WTC11 (cell line): ENCODE results near the gene MAP6. TPM values are rescaled to one million over a fixed set of nuclear protein-coding genes. Genes with fewer than 3 reads are reported as not detected.

Experiments used
- ATAC-seq: fragments of 200-7000 bp; cut with Tn5 transposase; 2 replicates; pipeline ENCODE4 v1.10.0; 2021; ENCODE audit warnings: mild to moderate bottlenecking, moderate library complexity
- CTCF ChIA-PET: fragments of 300-600 bp; sonication (Branson Sonifier 250); formaldehyde crosslinking; loops from one replicate; lab custom pipeline; 2021; ENCODE audit warnings: antibody characterized with exemption; lab: Charles Lee
- POLR2A ChIA-PET: fragments of 350-600 bp; sonication (Branson Sonifier 250); formaldehyde crosslinking; loops from one replicate; lab custom pipeline; 2021; ENCODE audit warnings: antibody characterized with exemption; lab: Charles Lee
- DNase-seq: peaks from one replicate; pipeline ENCODE4 v3.0.0; 2021; ENCODE audit warnings: low spot score
- H3K27ac Mint-ChIP-seq: 2 replicates; pipeline ENCODE4 v1.8.0; 2021; ENCODE audit warnings: mixed read lengths
- H3K27me3 Mint-ChIP-seq: 2 replicates; pipeline ENCODE4 v1.8.0; 2021; ENCODE audit warnings: low read depth, mild to moderate bottlenecking, moderate library complexity, mixed read lengths
- H3K36me3 Mint-ChIP-seq: 2 replicates; pipeline ENCODE4 v1.8.0; 2021; ENCODE audit warnings: mixed read lengths
- H3K4me1 Mint-ChIP-seq: 2 replicates; pipeline ENCODE4 v1.8.0; 2022; ENCODE audit warnings: mixed read lengths
- H3K4me3 Mint-ChIP-seq: 2 replicates; pipeline ENCODE4 v1.8.0; 2021; ENCODE audit warnings: mild to moderate bottlenecking, moderate library complexity, mixed read lengths
- H3K9me3 Mint-ChIP-seq: 2 replicates; pipeline ENCODE4 v1.8.0; 2021; ENCODE audit warnings: mixed read lengths
- ATF2 ChIP-seq: sonication (generic); formaldehyde crosslinking; IDR thresholded peaks from 2 replicates; pipeline ENCODE4 v1.8.1; 2022; ENCODE audit warnings: low read depth, missing genetic modification reagents, borderline replicate concordance
- CTCF ChIP-seq: fragments of 200-600 bp; IDR thresholded peaks from 2 replicates; pipeline ENCODE4 v1.8.0; 2022; ENCODE audit warnings: antibody characterized with exemption
- ELF4 ChIP-seq: sonication (generic); formaldehyde crosslinking; IDR thresholded peaks from 2 replicates; pipeline ENCODE4 v1.8.1; 2022; ENCODE audit warnings: low read depth, mild to moderate bottlenecking, moderate library complexity, missing genetic modification reagents
- FOXJ3 ChIP-seq: sonication (generic); formaldehyde crosslinking; IDR thresholded peaks from 2 replicates; pipeline ENCODE4 v1.9.0; 2021; ENCODE audit warnings: missing genetic modification reagents, mild to moderate bottlenecking, borderline replicate concordance
- FOXK1 ChIP-seq: sonication (generic); formaldehyde crosslinking; IDR thresholded peaks from 2 replicates; pipeline ENCODE4 v1.8.0; 2022; ENCODE audit warnings: mild to moderate bottlenecking, moderate library complexity, missing genetic modification reagents
- HMGA2 ChIP-seq: fragments of 250-450 bp; sonication (Bioruptor Pico); IDR thresholded peaks from 2 replicates; pipeline ENCODE4 v1.4.0; 2021; ENCODE audit warnings: mild to moderate bottlenecking, moderate library complexity
- HMGXB4 ChIP-seq: sonication (generic); formaldehyde crosslinking; IDR thresholded peaks from 2 replicates; pipeline ENCODE4 v1.8.1; 2023; ENCODE audit warnings: mild to moderate bottlenecking, moderate library complexity, missing genetic modification reagents
- PREB ChIP-seq: sonication (generic); formaldehyde crosslinking; IDR thresholded peaks from 2 replicates; pipeline ENCODE4 v1.8.1; 2022; ENCODE audit warnings: mild to moderate bottlenecking, missing genetic modification reagents, moderate library complexity, borderline replicate concordance
- TEAD4 ChIP-seq: sonication (generic); formaldehyde crosslinking; IDR thresholded peaks from 2 replicates; pipeline ENCODE4 v1.8.0; 2022; ENCODE audit warnings: mild to moderate bottlenecking, missing genetic modification reagents
- ZNF232 ChIP-seq: sonication (generic); formaldehyde crosslinking; IDR thresholded peaks from 2 replicates; pipeline ENCODE4 v1.8.0; 2022; ENCODE audit warnings: mild to moderate bottlenecking, missing genetic modification reagents
- ZNF425 ChIP-seq: fragments of 250-450 bp; sonication (Bioruptor Pico); conservative IDR thresholded peaks from 2 replicates; pipeline ENCODE4 v1.9.0; 2021; ENCODE audit warnings: mild to moderate bottlenecking
- total RNA-seq: library from RNA; stranded (reverse); gene quantifications from 3 replicates; pipeline ENCODE4 v1.2.3, GENCODE V29; 2021
- TF ChIP-seq, protein P1 (sequence below): sonication (generic); formaldehyde crosslinking; IDR thresholded peaks from 2 replicates; pipeline ENCODE4 v1.8.1; 2022; ENCODE audit warnings: mild to moderate bottlenecking, moderate library complexity, missing genetic modification reagents

Gene MAP6
- total RNA-seq, 1 experiment from 2014 or later, result 0.90 TPM

DNA sequence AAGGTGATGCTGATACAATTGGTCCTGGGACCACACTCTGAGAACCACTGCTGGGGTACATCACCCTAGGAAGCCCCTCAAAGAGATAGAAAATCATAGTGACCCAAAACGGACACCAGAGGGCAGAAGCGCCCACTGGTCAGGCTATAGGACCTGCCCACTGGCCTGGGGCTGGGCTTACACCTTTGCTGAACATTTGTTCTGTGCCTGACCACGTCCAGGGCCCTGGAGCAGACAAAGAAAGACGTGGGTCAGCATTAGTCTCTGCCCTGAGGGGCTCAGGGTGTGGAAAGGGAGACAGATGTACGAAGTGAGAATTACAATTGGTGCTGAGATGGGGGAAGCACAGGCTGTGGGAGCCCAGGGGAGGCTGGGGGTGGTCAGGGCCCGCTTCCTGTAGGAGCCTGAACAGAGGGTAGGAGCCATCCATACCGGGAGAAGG is 121.2 kb downstream of the MAP6 start:
- ChIA-PET POLR2A (interaction anchor here (1.9 kb wide), 1 partner anchor 27 kb away, joined by 6 read pairs; no protein-coding TSS in a partner anchor), CTCF (interaction anchor here (0.7 to 2.9 kb wide), 15 partner anchors 10 to 158 kb away, joined by 3 to 26 read pairs (median 5); partner anchors contain the start of genes GDPD5 and SERPINH1)

GRCh38 chr11:75547177-75547576 is 121.7 kb downstream of the MAP6 start:
- H3K9me3 Mint-ChIP-seq, result peaks cover 5% of the 10 kb centered on the region
- H3K4me3 Mint-ChIP-seq, result no peak overlapping the region
- TF ChIP-seq ATF2 (CRISPR knock-in tag) (no peak), CTCF (no peak), HMGA2 (no peak), ELF4 (CRISPR knock-in tag) (no peak), ZNF425 (CRISPR knock-in tag) (no peak), TEAD4 (CRISPR knock-in tag) (no peak)
- TF ChIP-seq, all 79 proteins: peak for 0
- Mint-ChIP-seq H3K27ac (no peak overlapping the region), H3K36me3 (no peaks in the 10 kb centered on the region; the same call in 1 of the 2 replicates), H3K4me1 (peaks cover 9% of the 10 kb centered on the region), H3K27me3 (peaks cover 6% of the 10 kb centered on the region; the same call in 1 of the 2 replicates)
- ATAC-seq (peak; percentile 28), DNase-seq (no peak)
- POLR2A ChIA-PET, result interaction anchor here (1.9 kb wide), 1 partner anchor 27 kb away, joined by 6 read pairs; no protein-coding TSS in a partner anchor
- CTCF ChIA-PET, result interaction anchor here (0.7 to 1.9 kb wide), 16 partner anchors 12 to 176 kb away, joined by 3 to 23 read pairs (median 5); partner anchors contain the start of genes GDPD5 and SERPINH1

More for the DNA sequence above, 121.2 kb downstream of the MAP6 start:
- Mint-ChIP-seq H3K27me3 (peaks cover 6% of the 10 kb centered on the region; the same call in 1 of the 2 replicates), H3K4me3 (no peak overlapping the region), H3K36me3 (no peaks in the 10 kb centered on the region; the same call in 1 of the 2 replicates), H3K27ac (peak overlapping the region; percentile 85; the same call in 1 of the 2 replicates), H3K4me1 (peaks cover 9% of the 10 kb centered on the region), H3K9me3 (peaks cover 5% of the 10 kb centered on the region)
- peak; percentile 84 for DNase-seq
- TF ChIP-seq HMGXB4 (CRISPR knock-in tag), result 0 out of 2 replicates have a peak, but pooled peaks have one; percentile 21
- TF ChIP-seq ZNF232 (CRISPR knock-in tag), result 0 out of 2 replicates have a peak, but pooled peaks have one; percentile 36
- no peak for TF ChIP-seq FOXK1 (CRISPR knock-in tag)
- peak; percentile 68 for TF ChIP-seq CTCF
- peak; percentile 92 for ATAC-seq

GRCh38 chr11:75543806-75544205 is 125.0 kb downstream of the MAP6 start:
- H3K36me3 Mint-ChIP-seq, result no peaks in the 10 kb centered on the region
- ChIA-PET CTCF (interaction anchor here (1.3 to 3.1 kb wide), 4 partner anchors 10 to 93 kb away, joined by 4 to 15 read pairs (median 5); partner anchors contain the start of gene GDPD5), POLR2A (interaction anchor here (0.7 to 0.8 kb wide), 2 partner anchors 27 to 31 kb away, joined by 3 read pairs; no protein-coding TSS in a partner anchor)
- no peak overlapping the region for H3K4me3 Mint-ChIP-seq
- no peaks in the 10 kb centered on the region for H3K9me3 Mint-ChIP-seq
- no peaks in the 10 kb centered on the region; the same call in 1 of the 2 replicates for H3K27me3 Mint-ChIP-seq
- TF ChIP-seq FOXJ3 (no peak), PREB (CRISPR knock-in tag) (no peak)
- TF ChIP-seq, protein P1, sequence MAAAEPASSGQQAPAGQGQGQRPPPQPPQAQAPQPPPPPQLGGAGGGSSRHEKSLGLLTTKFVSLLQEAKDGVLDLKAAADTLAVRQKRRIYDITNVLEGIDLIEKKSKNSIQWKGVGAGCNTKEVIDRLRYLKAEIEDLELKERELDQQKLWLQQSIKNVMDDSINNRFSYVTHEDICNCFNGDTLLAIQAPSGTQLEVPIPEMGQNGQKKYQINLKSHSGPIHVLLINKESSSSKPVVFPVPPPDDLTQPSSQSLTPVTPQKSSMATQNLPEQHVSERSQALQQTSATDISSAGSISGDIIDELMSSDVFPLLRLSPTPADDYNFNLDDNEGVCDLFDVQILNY, result no peak
- peaks cover 9% of the 10 kb centered on the region for H3K4me1 Mint-ChIP-seq
- no peak overlapping the region for H3K27ac Mint-ChIP-seq
- DNase-seq (no peak), ATAC-seq (peak; percentile 21)
